ENCODE results near the gene DBN1. TPM values are rescaled to one million over a fixed set of nuclear protein-coding genes. Genes with fewer than 3 reads are reported as not detected.

The DBN1 gene
- total and polyA plus RNA-seq, 9 of the 15 experiments (the other 6 are each of a cell fraction or from before 2014, with no cell fraction given) = 0.25 to 87.2 (median 27.9) TPM

- TF ChIP-seq PRPF4 (IDR thresholded peaks at IDR 0.05; ENCODE audit: insufficient read depth, low read depth, low read length, poor library complexity, severe bottlenecking) (no peak), POU5F1 (IDR thresholded peaks at IDR 0.05; ENCODE audit: borderline replicate concordance, low read depth, low read length, partially characterized antibody) (no peak), ZNF431 (CRISPR knock-in tag; IDR thresholded peaks at IDR 0.05) (no peak), PML (IDR thresholded peaks at IDR 0.05; ENCODE audit: low read length) (peak; percentile 21; the same call in 1 of the 2 replicates), SIX5 (IDR thresholded peaks at IDR 0.05; ENCODE audit: borderline replicate concordance in 1 of 2, insufficient read depth in 1 of 2, low read depth in 1 of 2, low read length in 2 of 2) (no peak), MAFF (IDR thresholded peaks at IDR 0.05; ENCODE audit: low read length) (no peak), GTF2F1 (IDR thresholded peaks at IDR 0.05; ENCODE audit: low read depth, low read length) (no peak), NFE2L1 (tag; IDR thresholded peaks at IDR 0.05; ENCODE audit: borderline replicate concordance, low read depth) (no peak), CBFA2T3 (IDR thresholded peaks at IDR 0.05) (no peak), KLF16 (IDR thresholded peaks at IDR 0.05) (no peak), ZNF740 (CRISPR knock-in tag; IDR thresholded peaks at IDR 0.05) (no peak), ZNF740 (tag; IDR thresholded peaks at IDR 0.05) (no peak), KLF13 (tag; IDR thresholded peaks at IDR 0.05; ENCODE audit: borderline replicate concordance, low read depth) (no peak), CSDE1 (IDR thresholded peaks at IDR 0.05) (no peak), THRB (CRISPR knock-in tag; conservative IDR thresholded peaks at IDR 0.05) (0 out of 2 replicates have a peak, but pooled peaks have one; percentile 80), MITF (IDR thresholded peaks at IDR 0.05) (no peak), IRF2 (CRISPR knock-in tag; IDR thresholded peaks at IDR 0.05) (no peak), RERE (CRISPR knock-in tag; IDR thresholded peaks at IDR 0.05; ENCODE audit: borderline replicate concordance) (no peak)
Measured at GRCh38 chr5:177483994-177484901, 10.8 kb upstream of the DBN1 start (continued).

All from K562 (cell line).